Measurements from ENCODE around the gene FTSJ1.

Gene FTSJ1

GRCh38 chrX:48531358-48531959 is 55.5 kb downstream of the FTSJ1 start:
- DNase-seq, result no peak

GRCh38 chrX:48532161-48532560 is 56.2 kb downstream of the FTSJ1 start:
- DNase-seq, result no peak

GRCh38 chrX:48533165-48533564 is 57.2 kb downstream of the FTSJ1 start:
- DNase-seq, result no peak

All from NCI-H524 treated with DMSO at 0.1 percent for 48 hours (cell line).